GM18526 (cell line): ENCODE measurements around the gene PKNOX2.

Source experiments
- POLR2A ChIP-seq: IDR thresholded peaks from 3 replicates; pipeline ENCODE4 v1.6.1; 2011; ENCODE audit not compliant: insufficient read length; ENCODE audit errors: extremely low read depth

Gene PKNOX2

GRCh38 chr11:125179346-125179745 lies 14.8 kb downstream of the PKNOX2 start:
- TF ChIP-seq POLR2A = no peak

- no peak for TF ChIP-seq POLR2A
Measured at GRCh38 chr11:125179895-125180294, 15.3 kb downstream of the PKNOX2 start.

DNA sequence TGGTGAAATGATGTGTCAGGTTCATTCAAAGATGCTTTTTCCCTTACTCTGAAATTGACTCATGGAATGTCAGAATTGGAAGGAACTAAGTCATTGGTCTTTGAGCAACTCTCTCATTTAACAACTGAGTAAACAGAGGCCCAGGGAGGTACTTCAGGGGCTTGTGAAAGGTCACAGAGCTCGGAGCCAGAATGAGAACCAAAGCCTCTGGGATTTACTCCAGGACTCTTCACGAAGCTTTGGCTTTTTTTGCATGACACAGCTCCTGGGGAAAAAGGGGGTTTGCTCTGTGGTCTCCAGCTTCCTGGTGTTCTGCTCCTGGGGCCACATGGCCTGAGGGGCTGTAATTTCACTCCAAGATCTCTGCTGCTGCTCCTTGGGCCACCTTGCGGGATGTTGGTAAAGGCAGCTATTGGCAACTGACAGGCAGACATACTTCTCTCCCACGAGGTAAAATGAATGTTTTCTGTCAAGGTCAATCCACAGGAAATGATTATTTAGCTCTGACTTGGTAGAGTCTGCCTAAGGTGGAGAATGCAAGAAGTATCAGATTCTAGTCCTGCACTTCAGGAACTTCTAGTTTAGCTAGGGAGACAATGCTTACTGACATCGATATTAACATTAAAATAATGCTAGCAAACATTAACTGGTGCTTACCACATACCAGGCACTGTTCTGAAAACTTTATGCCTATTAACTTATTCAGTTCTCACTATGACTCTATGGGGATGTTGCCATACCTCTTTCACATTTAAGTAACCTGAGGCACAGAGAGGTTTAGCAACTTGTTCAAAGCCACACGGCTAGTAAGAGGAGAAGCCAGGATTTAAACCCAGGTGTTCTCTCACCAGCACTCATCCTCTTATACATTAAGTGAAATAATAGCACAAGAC lies 16.1 kb downstream of the PKNOX2 start:
- no peak for TF ChIP-seq POLR2A

- no peak for TF ChIP-seq POLR2A
Measured at GRCh38 chr11:125182573-125182972, 18.0 kb downstream of the PKNOX2 start.

DNA sequence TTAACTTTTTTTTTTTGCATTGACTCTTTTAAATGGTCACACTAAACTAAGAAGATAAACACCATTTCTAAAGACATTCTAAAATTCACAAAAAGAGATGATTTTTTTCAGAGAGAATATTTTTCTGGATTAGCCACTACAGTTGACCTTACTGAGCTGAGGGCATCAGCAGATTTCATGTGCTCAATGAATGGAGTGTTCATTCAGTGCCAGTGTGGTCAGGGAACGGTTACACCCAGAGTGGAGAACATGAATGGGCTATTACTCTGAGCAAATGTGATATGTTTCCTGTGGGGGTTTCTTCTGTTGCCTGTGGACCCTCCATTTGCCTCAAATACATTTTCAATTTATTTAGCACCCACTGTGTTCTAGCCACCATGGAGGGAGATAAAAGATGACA lies 19.1 kb downstream of the PKNOX2 start:
- no peak for TF ChIP-seq POLR2A

DNA sequence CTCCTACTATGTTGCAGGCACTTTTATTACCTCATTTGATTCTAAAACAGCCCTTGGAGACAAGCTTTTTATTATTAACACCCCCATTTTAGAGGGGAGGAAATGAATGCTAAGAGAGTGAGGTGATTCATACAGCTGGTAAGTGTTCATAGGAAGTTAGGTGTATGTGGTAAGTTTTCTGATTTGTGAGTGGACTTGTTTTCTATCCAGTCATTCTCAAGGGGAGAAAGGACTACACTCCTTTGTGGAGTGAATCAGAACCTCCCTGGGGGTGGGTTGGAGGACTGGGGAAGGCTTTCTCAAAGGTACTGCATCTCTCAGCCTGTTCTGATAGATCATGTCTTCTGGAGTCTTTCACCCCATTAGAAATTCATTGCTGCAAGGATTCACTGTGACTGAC lies 23.5 kb downstream of the PKNOX2 start:
- TF ChIP-seq POLR2A = no peak

DNA sequence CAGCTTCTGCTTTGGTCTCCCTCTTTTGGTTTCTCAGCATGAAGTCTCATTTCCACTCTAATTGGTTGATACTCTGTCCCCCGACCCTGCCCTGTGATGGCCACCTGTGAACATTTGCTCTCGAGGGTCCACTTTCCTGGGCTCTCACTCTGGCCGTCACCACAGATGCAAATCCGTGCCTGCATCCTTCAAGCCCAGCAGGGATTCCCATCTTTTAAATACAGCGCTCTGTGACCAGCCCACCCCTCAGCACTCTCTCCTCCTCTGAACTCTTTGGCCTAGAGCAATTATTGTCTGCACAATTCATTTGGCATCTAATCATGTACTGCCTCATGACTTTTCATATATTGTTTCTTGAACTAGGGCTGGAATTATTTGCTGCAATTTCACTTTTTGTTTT lies 26.0 kb downstream of the PKNOX2 start:
- no peak for TF ChIP-seq POLR2A

DNA sequence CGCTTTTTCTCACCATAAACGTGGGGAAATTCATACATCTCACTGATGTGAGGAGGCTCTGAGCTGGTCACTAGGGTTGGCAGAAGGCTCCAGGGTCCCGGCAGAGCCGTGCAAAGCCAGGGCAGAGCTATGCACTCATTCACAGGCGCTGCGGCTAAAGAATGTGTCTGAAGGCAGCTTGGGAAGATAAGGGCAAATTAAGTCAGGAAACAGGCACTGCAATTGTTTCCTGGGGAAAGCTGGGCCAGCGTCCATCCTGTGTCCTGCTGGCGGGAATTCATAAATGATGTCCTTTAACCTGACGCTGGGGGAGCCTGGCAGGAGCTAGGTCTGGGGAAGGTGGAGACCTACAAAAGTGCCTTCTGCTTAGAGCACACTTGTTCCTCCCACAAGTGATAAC lies 27.6 kb downstream of the PKNOX2 start:
- TF ChIP-seq POLR2A = no peak

DNA sequence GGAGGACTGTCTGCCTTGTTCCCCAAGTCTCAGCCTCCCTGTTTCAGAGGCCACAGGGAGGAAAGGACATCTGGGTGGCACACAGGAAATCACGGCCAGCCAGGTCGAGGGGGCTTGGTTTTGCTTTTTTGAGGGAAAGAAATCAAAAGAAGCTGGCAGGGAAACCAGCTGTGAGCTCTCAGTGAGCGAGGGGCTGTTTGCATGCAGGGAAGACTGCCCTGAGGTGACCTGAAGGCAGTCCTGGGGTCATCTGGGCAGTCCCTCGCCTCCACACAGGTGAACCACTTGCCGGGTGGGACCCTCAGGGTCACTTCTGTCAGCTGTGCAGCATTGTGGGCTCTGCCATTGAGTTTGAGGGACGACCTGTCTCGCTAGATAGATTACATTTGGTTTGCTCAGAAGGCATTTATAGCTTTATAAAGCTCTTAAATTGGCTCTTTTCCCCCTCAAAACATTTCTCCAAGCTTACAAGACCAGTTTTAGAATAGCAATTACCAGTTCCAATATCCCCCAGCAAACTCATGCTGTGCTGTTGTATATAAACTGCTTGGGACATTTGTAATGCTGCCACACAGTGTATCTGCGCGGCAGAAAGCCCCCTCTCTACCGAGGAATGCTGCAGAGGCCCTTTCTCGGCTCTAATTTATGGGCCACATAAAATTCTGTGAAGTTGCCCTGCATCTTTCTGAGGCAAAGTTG lies 28.3 kb downstream of the PKNOX2 start:
- no peak for TF ChIP-seq POLR2A

- TF ChIP-seq POLR2A = no peak
Measured at GRCh38 chr11:125193416-125193726, 28.8 kb downstream of the PKNOX2 start.

DNA sequence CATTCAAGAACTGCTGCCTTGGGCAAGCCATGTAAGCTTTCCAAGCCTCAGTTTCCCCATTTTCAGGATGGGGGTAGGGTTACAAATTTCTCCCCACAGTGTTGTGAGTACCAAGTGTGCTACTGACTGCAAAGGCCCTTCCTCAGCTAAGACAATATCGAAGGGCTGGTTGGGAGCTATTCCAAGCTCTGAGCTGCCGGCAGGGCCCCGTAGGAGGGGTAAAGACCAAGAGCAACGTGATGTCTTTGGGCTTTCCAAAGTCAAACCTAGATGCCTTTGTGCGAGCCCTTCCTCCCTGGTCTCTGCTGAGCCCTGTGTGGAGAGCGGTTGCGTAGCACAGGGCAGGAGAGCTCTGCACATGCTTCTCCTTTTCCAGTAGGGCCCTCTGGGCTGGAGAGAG lies 29.3 kb downstream of the PKNOX2 start:
- no peak for TF ChIP-seq POLR2A

DNA sequence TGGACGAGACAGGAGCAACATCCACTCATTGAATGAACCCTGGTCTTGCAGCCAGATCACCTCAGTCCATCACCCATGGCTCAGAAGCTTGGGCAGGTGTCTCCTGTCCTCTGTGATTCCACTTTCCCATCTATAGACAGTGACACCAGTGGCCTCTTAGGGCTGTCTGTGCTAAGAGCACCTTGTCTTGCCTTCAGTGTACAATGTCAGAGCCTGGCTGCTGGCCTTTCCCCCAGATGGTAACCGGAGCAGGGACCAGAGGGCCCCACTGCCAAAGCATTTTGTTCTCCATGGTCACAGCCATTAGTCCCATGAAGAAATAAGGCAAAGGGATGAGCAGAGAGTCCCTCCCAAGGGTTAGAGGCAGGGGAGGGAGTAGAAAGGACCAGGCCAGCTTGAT lies 35.4 kb downstream of the PKNOX2 start:
- no peak for TF ChIP-seq POLR2A

GRCh38 chr11:125200441-125200840 lies 35.9 kb downstream of the PKNOX2 start:
- TF ChIP-seq POLR2A = no peak

DNA sequence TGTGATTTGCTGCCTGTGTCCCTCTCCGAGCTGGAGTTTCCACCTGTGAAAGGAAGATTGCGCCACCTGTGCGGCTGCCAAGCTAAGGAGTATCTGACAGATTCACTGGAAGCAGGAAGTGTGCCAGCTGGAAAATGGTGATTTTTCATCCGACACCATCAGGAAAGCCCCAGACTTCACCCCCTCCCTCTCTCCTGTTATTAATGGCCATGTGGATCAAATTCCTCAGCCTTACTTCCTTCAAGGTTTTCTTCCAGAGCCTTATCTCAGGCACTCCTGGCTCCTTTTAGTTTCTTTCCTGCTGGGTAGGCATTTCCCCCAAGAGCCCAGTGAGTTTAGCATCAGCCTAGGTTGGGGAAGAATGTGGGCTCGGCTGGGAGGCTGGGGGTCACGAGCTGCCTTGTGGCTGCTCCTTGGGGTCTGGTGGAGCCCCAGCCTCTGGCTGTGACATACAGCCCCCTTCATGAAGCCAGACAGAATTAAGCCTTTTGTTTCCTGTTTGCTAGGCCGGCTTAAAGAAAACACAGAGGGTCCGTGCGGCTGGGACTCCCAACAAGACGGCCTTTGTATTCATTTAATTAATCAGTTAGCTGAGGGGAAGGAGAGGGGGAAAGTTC lies 37.1 kb downstream of the PKNOX2 start:
- TF ChIP-seq POLR2A = no peak

DNA sequence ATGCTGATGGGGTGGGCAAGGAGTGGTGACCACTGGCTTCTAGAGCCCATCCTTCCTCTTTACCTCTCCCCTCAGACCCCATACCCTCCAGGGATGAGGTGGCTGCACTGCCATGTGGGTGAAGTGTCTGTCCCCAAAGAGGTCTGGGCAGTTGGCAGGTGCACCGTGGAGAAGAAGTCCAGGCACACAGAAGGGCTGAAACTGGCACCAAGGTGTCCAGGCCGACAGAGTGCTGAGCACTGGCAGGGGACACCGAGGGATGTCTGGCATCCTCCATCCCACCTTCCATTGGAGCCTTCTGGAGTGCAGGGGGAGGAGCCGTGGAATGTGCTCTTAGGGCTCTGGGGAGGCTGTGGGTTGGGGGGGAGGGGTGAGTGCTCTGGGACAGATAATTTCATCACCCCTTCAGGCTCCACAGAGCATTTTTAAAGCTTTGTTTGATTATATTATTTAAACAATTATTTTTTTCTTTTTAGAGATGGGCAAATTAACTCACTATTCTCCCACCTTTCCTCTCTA lies 37.9 kb downstream of the PKNOX2 start:
- TF ChIP-seq POLR2A = no peak

GRCh38 chr11:125202977-125203376 lies 38.4 kb downstream of the PKNOX2 start:
- TF ChIP-seq POLR2A = no peak
